T-helper 9 cell (primary cell): Measurements from ENCODE around the gene ARHGEF39.

ENCODE experiments used
- DNase-seq: peaks from one replicate; pipeline ENCODE4 v3.0.0-alpha.2; 2020

Gene ARHGEF39

DNA sequence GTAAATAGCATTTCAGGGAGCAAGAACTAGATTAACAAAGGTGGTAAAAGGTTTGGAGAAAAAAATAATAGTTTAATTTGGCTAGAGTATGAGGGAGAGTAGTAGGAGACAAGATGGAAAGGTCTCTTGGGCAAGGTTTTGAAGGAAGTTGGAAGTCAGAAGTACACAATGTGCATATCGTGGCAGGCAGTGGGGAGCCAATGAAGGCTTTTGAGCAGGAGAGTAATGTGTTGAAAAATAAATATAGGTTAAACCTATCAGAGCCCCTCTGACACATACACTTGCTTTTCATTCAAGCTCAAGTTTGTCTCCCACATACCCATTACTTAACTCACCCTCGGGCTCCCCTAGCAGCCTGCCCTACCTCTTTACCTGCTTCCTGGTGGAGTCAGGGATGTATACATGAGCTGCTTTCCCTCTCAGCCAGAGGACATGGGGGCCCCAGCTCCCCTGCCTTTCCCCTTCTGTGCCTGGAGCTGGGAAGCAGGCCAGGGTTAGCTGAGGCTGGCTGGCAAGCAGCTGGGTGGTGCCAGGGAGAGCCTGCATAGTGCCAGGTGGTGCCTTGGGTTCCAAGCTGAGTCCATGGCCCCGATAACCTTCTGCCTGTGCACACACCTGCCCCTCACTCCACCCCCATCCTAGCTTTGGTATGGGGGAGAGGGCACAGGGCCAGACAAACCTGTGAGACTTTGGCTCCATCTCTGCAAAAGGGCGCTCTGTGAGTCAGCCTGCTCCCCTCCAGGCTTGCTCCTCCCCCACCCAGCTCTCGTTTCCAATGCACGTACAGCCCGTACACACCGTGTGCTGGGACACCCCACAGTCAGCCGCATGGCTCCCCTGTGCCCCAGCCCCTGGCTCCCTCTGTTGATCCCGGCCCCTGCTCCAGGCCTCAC is 8.4 kb upstream of the ARHGEF39 start, which contains the start of gene CA9:
TSS of gene CA9 (plus strand) at position 797 of the 893 bp plus-strand sequence. CDS start at position 829, 32 bp downstream.
- DNase-seq: no peak

DNA sequence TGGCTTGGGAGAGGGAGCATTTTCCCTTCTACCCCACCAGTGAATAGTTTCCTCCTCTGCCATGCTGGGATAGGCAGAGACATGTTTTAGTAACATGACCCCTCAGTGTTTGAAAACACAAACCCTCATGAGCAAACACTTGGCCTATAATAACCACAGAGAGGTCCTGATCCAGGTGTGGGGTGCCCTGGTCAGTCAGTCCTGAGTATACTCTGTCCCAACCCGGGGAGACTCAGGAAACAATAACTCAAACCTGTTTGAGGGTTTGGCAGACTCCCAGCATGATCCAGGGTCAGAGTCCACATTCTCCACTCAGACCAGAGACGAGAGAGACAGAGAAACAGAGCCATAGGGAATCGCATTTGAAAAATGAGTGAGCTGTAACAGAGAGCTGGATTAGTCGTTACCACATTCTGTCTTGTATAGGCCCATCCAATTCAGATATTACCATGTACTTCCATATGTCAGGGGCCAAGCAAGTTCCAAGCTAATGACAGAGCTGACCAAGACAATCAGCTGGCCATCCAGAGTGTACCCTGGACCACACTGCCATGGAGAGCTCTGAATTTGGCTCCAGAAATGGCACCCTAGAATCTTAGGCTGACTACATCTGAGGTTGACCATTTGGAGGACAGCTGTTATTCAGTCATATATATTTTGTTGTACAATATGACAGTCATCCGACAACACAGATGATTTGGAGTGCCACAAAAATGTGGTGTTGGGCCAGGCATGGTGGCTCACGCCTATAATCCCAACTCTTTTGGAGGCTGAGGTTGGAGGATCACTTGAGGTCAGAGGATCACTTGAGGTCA is 4.5 kb upstream of the ARHGEF39 start:
- no peak for DNase-seq

- no peak for DNase-seq
These were observed 2.9 kb upstream of the ARHGEF39 start for GRCh38 chr9:35667939-35668338.

DNA sequence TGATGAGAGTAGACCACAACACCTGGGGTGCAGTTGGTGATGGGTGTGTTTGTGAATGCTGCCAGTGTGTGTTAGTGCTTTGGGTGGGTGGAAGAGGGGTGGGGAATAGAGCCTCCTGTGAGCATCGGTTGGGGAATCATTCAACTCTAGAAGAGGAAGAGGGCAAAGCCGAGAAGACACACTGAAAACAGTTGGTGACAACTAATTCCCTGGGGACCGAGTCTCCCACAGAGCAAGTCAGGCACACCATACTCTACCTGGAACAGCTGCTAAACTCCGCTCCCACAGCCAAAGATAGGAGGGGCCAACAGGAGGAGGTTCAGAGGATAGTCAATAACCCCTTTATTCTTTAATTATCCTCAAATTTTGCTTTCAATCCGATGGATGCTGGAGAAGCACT is 1.6 kb upstream of the ARHGEF39 start:
- no peak for DNase-seq

GRCh38 chr9:35666045-35666444 is 1.1 kb upstream of the ARHGEF39 start:
- no peak for DNase-seq

DNA sequence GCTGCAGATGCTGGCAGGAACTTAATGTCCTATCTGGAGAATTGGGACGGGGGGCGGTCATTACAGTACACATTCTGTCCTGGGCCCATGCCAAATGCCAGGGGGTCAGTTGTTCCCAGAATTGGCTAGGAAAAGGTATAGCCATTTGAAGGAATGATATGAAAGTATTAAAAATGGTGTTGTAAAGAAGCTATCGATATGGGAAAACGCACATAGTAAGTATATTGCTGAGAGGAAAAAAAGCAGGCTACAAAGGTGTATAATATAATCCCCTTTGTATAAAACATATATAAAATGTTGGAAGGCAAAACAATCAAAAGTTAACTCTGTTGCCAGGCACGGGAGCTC is 450 bp upstream of the ARHGEF39 start:
- no peak for DNase-seq

DNA sequence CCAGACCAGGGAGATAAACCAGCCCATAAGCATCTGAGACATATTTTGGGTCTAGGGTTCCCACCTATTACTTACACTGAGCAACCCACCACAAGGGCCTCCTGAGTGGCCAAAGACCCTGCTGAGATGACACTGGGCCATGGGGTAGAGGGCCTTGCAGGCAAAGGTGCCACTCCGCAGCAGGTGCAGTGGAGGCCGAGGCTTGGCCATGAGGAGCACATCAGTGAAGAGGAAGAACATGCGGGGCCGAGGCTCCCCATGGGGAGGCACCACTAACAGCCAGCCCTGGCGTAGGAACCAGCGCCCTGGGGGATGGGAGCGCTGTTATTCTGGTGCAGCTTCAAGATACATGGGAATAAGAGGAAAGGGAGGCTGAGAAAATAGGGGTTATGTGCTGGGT is 2.6 kb downstream of the ARHGEF39 start:
- no peak for DNase-seq

DNA sequence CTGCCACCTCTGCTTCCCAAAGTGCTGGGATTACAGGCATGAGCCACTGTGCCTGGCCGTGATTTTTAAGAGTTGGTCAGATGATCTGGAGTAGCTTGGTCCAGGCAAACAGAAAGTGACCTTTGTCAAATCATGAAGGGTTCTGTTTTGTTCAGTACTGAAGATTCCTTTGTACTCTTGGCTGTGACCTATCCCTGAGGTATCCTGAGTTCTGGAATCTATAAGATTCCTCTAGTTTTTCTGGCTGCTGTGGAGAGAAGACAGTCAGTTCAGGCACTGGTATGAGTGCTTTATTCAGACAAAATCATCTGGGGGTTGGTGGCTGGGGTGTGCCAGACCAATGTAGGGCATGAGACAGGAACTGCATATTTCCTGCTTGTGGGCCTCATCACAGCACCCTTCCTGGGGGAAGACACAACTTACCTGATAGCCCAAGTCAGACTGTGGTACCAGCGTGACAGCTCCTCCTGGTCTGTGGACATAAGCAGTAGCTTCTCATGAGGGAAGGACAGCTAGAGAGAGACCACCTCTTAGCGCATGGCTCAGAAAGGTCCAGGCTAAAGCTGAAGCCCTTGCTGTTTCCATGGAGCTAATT is 3.1 kb downstream of the ARHGEF39 start:
- peak; percentile 50 for DNase-seq

- no peak for DNase-seq
These were observed 4.0 kb downstream of the ARHGEF39 start for GRCh38 chr9:35660966-35661415.

GRCh38 chr9:35659340-35659739 is 5.7 kb downstream of the ARHGEF39 start:
- DNase-seq: no peak

DNA sequence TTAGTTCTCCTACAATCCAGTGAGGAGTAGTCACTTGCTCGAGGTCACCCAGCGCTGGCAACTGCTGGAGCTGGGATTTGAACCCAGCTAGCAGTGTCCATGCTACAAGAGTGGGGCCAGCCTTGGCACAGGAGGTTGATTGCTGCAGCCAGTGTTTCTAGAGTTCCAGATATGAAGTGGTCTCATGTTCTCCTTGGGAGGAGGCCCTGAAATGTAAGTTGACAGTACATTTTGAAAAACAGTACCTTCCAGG is 6.1 kb downstream of the ARHGEF39 start:
- DNase-seq: no peak

DNA sequence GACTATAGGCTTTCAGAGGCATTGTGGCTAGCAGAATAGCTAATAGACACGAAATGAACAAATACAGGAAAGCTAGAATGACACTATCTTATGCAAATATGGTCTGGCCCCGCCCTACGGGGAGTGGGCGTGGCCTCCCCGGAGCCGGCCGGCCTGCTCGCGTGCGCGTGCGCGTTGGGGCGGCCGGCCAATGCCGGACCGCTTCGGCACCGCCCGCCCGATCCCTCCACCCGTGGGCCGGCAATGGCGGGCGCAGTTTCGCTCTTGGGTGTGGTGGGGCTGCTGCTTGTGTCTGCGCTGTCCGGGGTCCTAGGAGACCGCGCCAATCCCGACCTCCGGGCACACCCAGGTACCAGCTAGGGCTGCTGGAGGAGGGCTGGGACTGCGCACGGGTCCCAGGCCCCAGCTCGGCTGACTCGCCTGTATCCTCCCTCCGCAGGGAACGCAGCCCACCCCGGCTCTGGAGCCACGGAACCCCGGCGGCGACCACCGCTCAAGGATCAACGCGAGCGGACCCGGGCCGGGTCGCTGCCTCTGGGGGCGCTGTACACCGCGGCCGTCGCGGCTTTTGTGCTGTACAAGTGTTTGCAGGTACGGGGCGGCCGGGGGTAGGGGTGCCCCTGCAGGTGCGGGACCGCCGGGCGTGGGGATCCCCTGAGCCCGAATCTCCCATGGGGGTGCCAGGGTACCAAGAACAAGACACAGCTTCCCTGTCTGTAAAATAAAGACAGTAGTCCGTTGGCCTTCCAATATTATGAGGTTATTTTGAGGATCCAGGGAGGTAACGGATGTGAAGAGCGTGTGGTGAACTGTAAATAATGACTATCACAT is 6.6 kb downstream of the ARHGEF39 start, which contains the start of gene CCDC107:
TSS of gene CCDC107 (plus strand) at position 156 of the 831 bp plus-strand sequence. CDS start at position 244, 88 bp downstream.
- peak; percentile 80 for DNase-seq

GRCh38 chr9:35657546-35658136 is 7.4 kb downstream of the ARHGEF39 start, which contains the start of gene RMRP:
TSS of gene RMRP (minus strand) at chr9:35658019.
- peak; percentile 75 for DNase-seq

DNA sequence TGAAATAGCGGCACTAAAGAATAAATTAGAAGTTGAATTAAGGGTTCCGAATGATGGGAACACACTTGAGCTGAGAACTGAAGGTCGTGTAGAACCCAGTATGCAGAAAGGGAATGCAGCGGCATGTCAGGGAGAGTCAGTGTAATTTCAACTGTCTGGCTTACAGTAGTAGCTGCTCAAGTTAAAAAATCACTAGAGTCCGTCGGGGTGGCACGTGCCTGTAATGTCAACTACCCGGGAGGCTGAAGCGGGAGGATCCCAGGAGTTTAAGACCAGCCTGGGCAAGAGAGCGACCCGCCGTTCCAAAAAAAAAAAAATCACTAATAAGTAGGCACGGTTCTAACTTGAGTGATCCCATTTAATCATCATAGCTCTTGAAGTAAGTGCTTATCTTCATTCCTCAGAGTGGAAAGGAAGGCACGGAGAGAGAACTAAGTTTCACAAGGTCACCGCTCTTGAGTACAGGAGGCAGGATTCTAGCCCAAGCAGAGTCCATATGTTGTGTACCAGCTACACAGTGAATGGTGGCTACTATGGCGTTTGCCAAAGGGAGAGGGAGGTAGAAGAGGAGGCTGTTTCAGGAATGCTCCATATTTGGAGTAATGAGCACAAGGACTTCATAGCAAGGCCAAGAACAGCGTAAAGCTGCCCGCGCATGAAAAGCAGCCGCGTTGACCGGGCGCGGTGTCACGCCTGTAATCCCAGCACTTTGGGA is 8.0 kb downstream of the ARHGEF39 start:
- no peak for DNase-seq

DNA sequence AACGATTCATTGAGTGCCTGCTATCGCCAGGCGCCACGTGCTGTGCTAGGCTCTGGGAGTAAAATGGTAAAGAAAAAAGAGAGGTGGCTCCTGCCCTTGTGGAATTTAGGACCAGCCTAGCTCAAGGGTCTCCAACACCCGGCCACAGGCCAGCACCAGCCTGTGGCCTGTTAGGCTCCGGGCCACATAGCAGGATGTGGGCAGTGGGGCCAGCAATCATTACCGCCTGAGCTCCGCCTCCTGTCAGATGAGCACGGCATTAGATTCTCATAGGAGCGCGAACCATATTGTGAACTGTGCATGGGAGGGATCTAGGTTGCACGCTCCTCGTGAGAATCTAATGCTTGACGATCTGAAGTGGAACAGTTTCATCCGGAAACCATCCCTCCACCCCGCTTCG is 8.6 kb downstream of the ARHGEF39 start:
- no peak for DNase-seq

DNA sequence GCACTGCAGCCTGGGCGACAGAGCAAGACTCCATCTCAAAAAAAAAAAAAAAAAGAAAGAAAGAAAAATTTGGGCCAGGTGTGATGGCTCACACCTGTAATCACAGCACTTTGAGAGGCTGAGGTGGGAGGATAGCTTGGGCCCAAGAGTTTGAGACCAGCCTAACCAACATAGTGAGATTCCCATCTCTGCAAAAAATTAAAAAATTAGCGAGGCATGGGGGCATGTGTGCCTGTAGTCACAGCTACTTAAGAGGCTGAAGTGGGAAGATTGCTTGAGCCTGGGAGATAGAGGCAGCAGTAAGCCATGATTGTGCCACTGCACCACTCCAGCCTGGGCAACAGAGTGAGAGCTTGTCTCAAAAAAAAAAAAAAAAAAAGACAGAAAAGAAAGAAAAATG is 11.4 kb downstream of the ARHGEF39 start:
- DNase-seq: no peak

GRCh38 chr9:35652829-35653209 is 12.2 kb downstream of the ARHGEF39 start:
- DNase-seq: no peak

GRCh38 chr9:35651956-35652828 is 12.8 kb downstream of the ARHGEF39 start:
- no peak for DNase-seq

GRCh38 chr9:35650341-35651158 is 14.4 kb downstream of the ARHGEF39 start, which contains the start of gene SIT1:
TSS of gene SIT1 (minus strand) at chr9:35650931. CDS start at chr9:35650853, 78 bp downstream.
- DNase-seq: no peak
